AG04449 (cell line): ENCODE data around the gene NRN1L.
A peak's percentile ranks its signal among the peaks of the same experiment; 100 is the strongest.

Experiments used
- CTCF ChIA-PET: fragments of 350-600 bp; formaldehyde crosslinking; extraction: SDS; loops from one replicate; lab custom pipeline; 2021; ENCODE audit warnings: antibody characterized with exemption; lab: Yijun Ruan, JAX
- POLR2A ChIA-PET: fragments of 400-600, 350-600 bp; formaldehyde crosslinking; extraction: SDS; loops from one replicate; lab custom pipeline; 2020; ENCODE audit warnings: antibody characterized with exemption, inconsistent platforms; lab: Yijun Ruan, JAX
- DNase-seq: peaks from one replicate; pipeline ENCODE4 v3.0.0-alpha.2; 2010; ENCODE audit warnings: low read depth, low spot score
- H3K4me3 ChIP-seq: 2 replicates; pipeline ENCODE4 v1.5.1; 2011; ENCODE audit warnings: low read depth, mild to moderate bottlenecking, control low read depth, low read length
- CTCF ChIP-seq: IDR thresholded peaks from one replicate; pipeline ENCODE4 v1.5.1; 2011; ENCODE audit warnings: mild to moderate bottlenecking, moderate library complexity, low read length, control low read depth, inconsistent platforms; ENCODE audit not compliant: insufficient read depth; ENCODE audit errors: missing control alignments

Gene NRN1L

GRCh38 chr16:67885976-67886375 lies 1.3 kb downstream of the NRN1L start:
- CTCF ChIA-PET = interaction anchor here (1.0 to 11.9 kb wide), 7 partner anchors 13 to 213 kb away, joined by 3 to 196 read pairs (median 4); partner anchors contain the start of genes CTRL, EDC4 and PSMB10

GRCh38 chr16:67886387-67886786 lies 1.7 kb downstream of the NRN1L start:
- POLR2A ChIA-PET = interaction anchor here (1.0 kb wide), 1 partner anchor 49 kb away, joined by 3 read pairs; no protein-coding TSS in a partner anchor

More at GRCh38 chr16:67885976-67886375, 1.3 kb downstream of the NRN1L start:
- no peak overlapping the region for H3K4me3 ChIP-seq
- no peak for DNase-seq
- POLR2A ChIA-PET = interaction anchor here (1.0 kb wide), 1 partner anchor 49 kb away, joined by 3 read pairs; no protein-coding TSS in a partner anchor
- no peak for TF ChIP-seq CTCF

GRCh38 chr16:67888331-67888730 lies 3.6 kb downstream of the NRN1L start:
- CTCF ChIA-PET = interaction anchor here (1.4 to 11.9 kb wide), 3 partner anchors 26 to 73 kb away, joined by 3 to 196 read pairs (median 45); partner anchors contain the start of genes CTRL and PSMB10
- TF ChIP-seq CTCF = no peak
- no peak overlapping the region for H3K4me3 ChIP-seq
- POLR2A ChIA-PET = no interaction called here
- DNase-seq = no peak

More at GRCh38 chr16:67886387-67886786, 1.7 kb downstream of the NRN1L start:
- TF ChIP-seq CTCF = no peak
- CTCF ChIA-PET = interaction anchor here (1.0 to 11.9 kb wide), 7 partner anchors 13 to 214 kb away, joined by 3 to 196 read pairs (median 4); partner anchors contain the start of genes CTRL, EDC4 and PSMB10
- no peak overlapping the region for H3K4me3 ChIP-seq
- no peak for DNase-seq

GRCh38 chr16:67892375-67892774 lies 7.7 kb downstream of the NRN1L start:
- CTCF ChIA-PET = interaction anchor here (1.0 to 4.5 kb wide), 6 partner anchors 9 to 371 kb away, joined by 3 to 47 read pairs (median 5); partner anchors contain the start of genes C16orf86, ENKD1 and NRN1L
- peak overlapping the region; percentile 46 for H3K4me3 ChIP-seq
- no peak for DNase-seq
- no peak for TF ChIP-seq CTCF
- POLR2A ChIA-PET = interaction anchor here (1.0 kb wide), 1 partner anchor 8 kb away, joined by 3 read pairs; no protein-coding TSS in a partner anchor

GRCh38 chr16:67892899-67893742 lies 8.4 kb downstream of the NRN1L start, which contains the start of gene PSKH1:
Gene PSKH1 (plus strand): TSS chr16:67893254. CDS start chr16:67908750, 15,496 bp downstream.
- TF ChIP-seq CTCF = no peak
- H3K4me3 ChIP-seq = peak within 1 kb of the TSS; percentile 91
- CTCF ChIA-PET = interaction anchor here (1.0 to 4.5 kb wide), 7 partner anchors 10 to 372 kb away, joined by 3 to 47 read pairs (median 4); partner anchors contain the start of gene NRN1L
- DNase-seq = peak; percentile 44
- POLR2A ChIA-PET = interaction anchor here (1.0 kb wide), 1 partner anchor 9 kb away, joined by 3 read pairs; no protein-coding TSS in a partner anchor
